ENCODE data around the gene CAMKMT.

- TF ChIP-seq CTCF (conservative IDR thresholded peaks at IDR 0.05; ENCODE audit: low read depth, low read length) (no peak), EZH2 (IDR thresholded peaks at IDR 0.05; ENCODE audit: low read length, unreplicated experiment) (no peak), EZH2phosphoT487 (IDR thresholded peaks at IDR 0.05; ENCODE audit: borderline replicate concordance, low read length) (no peak)
Observed at GRCh38 chr2:44687686-44688455, 326.1 kb downstream of the CAMKMT start.

Data from PC-3 (cell line).